ENCODE measurements around the gene KCTD15. TPM values are rescaled to one million over a fixed set of nuclear protein-coding genes. Genes with fewer than 3 reads are reported as not detected.

The KCTD15 gene
- total and polyA plus RNA-seq, 2 of the 4 experiments (the other 2 are of a cell fraction), result 16.3 to 19.6 TPM

GRCh38 chr19:33805840-33806433 lies 9.3 kb downstream of the KCTD15 start:
- H3K4ac ChIP-seq (ENCODE audit: low read depth, low read length), result no peak overlapping the region
- H3K23ac ChIP-seq (ENCODE audit: low read depth, low read length), result no peak overlapping the region
- no peak overlapping the region for H2AFZ ChIP-seq (replicated peaks; ENCODE audit: low read length, poor library complexity)
- ATAC-seq (ENCODE audit: low read depth) (no peak), DNase-seq (no peak)
- no peak overlapping the region for H3K18ac ChIP-seq (ENCODE audit: low read depth, low read length)
- dilution Hi-C loops (cut with HindIII; ENCODE audit: low sequenced_read_pairs, unreplicated experiment) (no loop called here), intact Hi-C loops (cut with micrococcal nuclease) (no loop called here), in situ Hi-C loops (cut with MboI; ENCODE audit: low sequenced_read_pairs) (no loop called here)
- 100% methylated on average over 2 of the region's 9 CpGs; no CpG with 5 or more reads in 1 of the 2 experiments for WGBS, 2 experiments (ENCODE audit: extremely low coverage in 2 of 2, insufficient read length in 1 of 2)
- no peak overlapping the region for H2BK120ac ChIP-seq (ENCODE audit: low read depth, low read length)
- H3K27ac ChIP-seq (ENCODE audit: insufficient read depth, low read length), result no peak overlapping the region
- no peak overlapping the region for H4K91ac ChIP-seq (ENCODE audit: insufficient read depth, low read depth, low read length)
- no peaks in the 10 kb centered on the region; a peak in 1 of 4 replicates for H3K79me1 ChIP-seq (ENCODE audit: low read depth in 1 of 2, low read length in 2 of 2)
- no peak overlapping the region for H2BK15ac ChIP-seq (ENCODE audit: low read depth, low read length)
- ChIA-PET CTCF (interaction anchor here (0.6 kb wide), 1 partner anchor 287 kb away, joined by 4 read pairs; no protein-coding TSS in a partner anchor), POLR2A (ENCODE audit: unreplicated experiment) (no interaction called here)
- H3K9ac ChIP-seq (ENCODE audit: low read depth, low read length), result no peak overlapping the region
- no peaks in the 10 kb centered on the region for H3K9me3 ChIP-seq (ENCODE audit: control insufficient read depth, insufficient read depth, low read length)
- no peak overlapping the region for H3K56ac ChIP-seq (ENCODE audit: extremely low read depth, insufficient read depth, low read length)
- H2AK5ac ChIP-seq (ENCODE audit: low read depth, low read length), result no peak overlapping the region
- no TSS peak for BruUV-seq (replicated peaks)
- no peak overlapping the region for H2BK5ac ChIP-seq (ENCODE audit: low read depth, low read length, poor library complexity, severe bottlenecking)
- no peaks in the 10 kb centered on the region; the same call in 1 of the 2 replicates for H3K9me1 ChIP-seq (ENCODE audit: insufficient read depth, low read length)
- no peak overlapping the region for H4K8ac ChIP-seq (ENCODE audit: low read depth in 2 of 2, low read length in 2 of 2)
- H3K4me2 ChIP-seq (ENCODE audit: low read depth, low read length), result no peak overlapping the region
- peaks cover 51% of the 10 kb centered on the region for H3K36me3 ChIP-seq (ENCODE audit: control insufficient read depth, insufficient read depth, low read length)
- H3K4me1 ChIP-seq (ENCODE audit: control insufficient read depth, insufficient read depth, low read length), result no peaks in the 10 kb centered on the region; the same call in 1 of the 2 replicates
- no peaks in the 10 kb centered on the region for H3K27me3 ChIP-seq (ENCODE audit: control insufficient read depth, insufficient read depth, low read length)
- H2BK20ac ChIP-seq (ENCODE audit: low read depth, low read length), result no peak overlapping the region
- no peak overlapping the region for H3K14ac ChIP-seq (replicated peaks; ENCODE audit: low read depth, low read length)
- H3K4me3 ChIP-seq (ENCODE audit: insufficient read depth, low read depth, low read length), result no peak overlapping the region
- no peak overlapping the region for H4K5ac ChIP-seq (ENCODE audit: low read depth, low read length)
- H4K20me1 ChIP-seq (ENCODE audit: insufficient read depth, low read length), result 0 out of 2 replicates have a peak, but pooled peaks cover 6% of the 10 kb centered on the region
- TF ChIP-seq CTCF (conservative IDR thresholded peaks at IDR 0.05; ENCODE audit: low read depth, low read length) (no peak), MAZ (IDR thresholded peaks at IDR 0.05; ENCODE audit: borderline replicate concordance, low read depth, low read length) (no peak), FOS (IDR thresholded peaks at IDR 0.05; ENCODE audit: low read depth, low read length) (no peak), NFE2L2 (IDR thresholded peaks at IDR 0.05; ENCODE audit: low read depth, low read length) (no peak), MAFK (IDR thresholded peaks at IDR 0.05; ENCODE audit: low read depth, low read length) (no peak), RFX5 (IDR thresholded peaks at IDR 0.05; ENCODE audit: low read depth, low read length) (no peak), BHLHE40 (IDR thresholded peaks at IDR 0.05; ENCODE audit: low read depth, low read length) (no peak), CHD1 (IDR thresholded peaks at IDR 0.05; ENCODE audit: low read depth, low read length) (no peak), USF2 (IDR thresholded peaks at IDR 0.05; ENCODE audit: low read depth, low read length) (no peak), SMC3 (IDR thresholded peaks at IDR 0.05; ENCODE audit: low read depth, low read length) (no peak), RAD21 (IDR thresholded peaks at IDR 0.05; ENCODE audit: low read length) (no peak), ELK1 (IDR thresholded peaks at IDR 0.05; ENCODE audit: borderline replicate concordance, low read depth, low read length) (no peak), POLR2A (IDR thresholded peaks at IDR 0.05; ENCODE audit: low read depth, low read length) (no peak), MXI1 (IDR thresholded peaks at IDR 0.05; ENCODE audit: borderline replicate concordance, low read depth, low read length) (no peak), RCOR1 (IDR thresholded peaks at IDR 0.05; ENCODE audit: insufficient replicate concordance, low read length) (no peak), CEBPB (IDR thresholded peaks at IDR 0.05; ENCODE audit: low read depth, low read length) (no peak)
- no peak overlapping the region for H2AK9ac ChIP-seq (replicated peaks; ENCODE audit: low read depth, low read length, poor library complexity)

Measured in IMR-90 (cell line).